ENCODE data around the gene EIF3D. TPM values are rescaled to one million over a fixed set of nuclear protein-coding genes. Genes with fewer than 3 reads are reported as not detected.

The EIF3D gene
- total RNA-seq, 2 donors from 2014 or later = 177 to 185 TPM

DNA sequence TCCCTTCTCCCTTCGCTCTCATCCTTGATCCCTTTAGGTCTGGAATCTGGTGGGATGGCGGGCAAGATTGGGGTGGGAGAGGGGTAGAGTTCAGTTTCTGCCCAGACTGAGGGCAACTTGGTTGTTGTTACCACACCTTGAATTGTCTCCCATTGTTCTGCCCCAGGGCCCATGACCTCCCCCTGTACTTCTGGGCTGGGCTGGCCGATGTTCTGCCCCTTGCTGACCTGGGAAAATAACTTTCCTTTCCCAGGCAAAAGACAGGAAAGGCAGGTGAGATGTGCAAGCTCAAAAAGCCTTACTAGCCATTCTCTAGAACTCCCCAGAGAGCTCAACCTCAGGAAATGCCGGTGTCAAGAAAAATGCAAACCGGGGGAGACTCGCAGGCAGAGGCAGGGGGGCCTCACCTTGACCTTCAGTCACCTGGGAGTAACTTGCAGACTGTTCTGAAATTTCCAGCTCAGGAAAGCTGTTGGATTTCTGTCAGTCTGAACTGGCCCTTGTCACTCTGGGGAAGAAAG, 32.4 kb upstream of the EIF3D start:
- Histone ChIP-seq H3K4me1 (no peaks in the 10 kb centered on the region), H3K27me3 (peaks cover 0 to 4% of the 10 kb centered on the region in 2 donors), H3K9me3 (no peaks in the 10 kb centered on the region), H3K4me3 (no peak overlapping the region), H3K27ac (no peak overlapping the region), H3K36me3 (no peaks in the 10 kb centered on the region)
- TF ChIP-seq, protein P1, sequence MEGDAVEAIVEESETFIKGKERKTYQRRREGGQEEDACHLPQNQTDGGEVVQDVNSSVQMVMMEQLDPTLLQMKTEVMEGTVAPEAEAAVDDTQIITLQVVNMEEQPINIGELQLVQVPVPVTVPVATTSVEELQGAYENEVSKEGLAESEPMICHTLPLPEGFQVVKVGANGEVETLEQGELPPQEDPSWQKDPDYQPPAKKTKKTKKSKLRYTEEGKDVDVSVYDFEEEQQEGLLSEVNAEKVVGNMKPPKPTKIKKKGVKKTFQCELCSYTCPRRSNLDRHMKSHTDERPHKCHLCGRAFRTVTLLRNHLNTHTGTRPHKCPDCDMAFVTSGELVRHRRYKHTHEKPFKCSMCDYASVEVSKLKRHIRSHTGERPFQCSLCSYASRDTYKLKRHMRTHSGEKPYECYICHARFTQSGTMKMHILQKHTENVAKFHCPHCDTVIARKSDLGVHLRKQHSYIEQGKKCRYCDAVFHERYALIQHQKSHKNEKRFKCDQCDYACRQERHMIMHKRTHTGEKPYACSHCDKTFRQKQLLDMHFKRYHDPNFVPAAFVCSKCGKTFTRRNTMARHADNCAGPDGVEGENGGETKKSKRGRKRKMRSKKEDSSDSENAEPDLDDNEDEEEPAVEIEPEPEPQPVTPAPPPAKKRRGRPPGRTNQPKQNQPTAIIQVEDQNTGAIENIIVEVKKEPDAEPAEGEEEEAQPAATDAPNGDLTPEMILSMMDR (IDR thresholded peaks at IDR 0.05) = no peak
- DNase-seq (ENCODE audit: low spot score) = no peak

DNA sequence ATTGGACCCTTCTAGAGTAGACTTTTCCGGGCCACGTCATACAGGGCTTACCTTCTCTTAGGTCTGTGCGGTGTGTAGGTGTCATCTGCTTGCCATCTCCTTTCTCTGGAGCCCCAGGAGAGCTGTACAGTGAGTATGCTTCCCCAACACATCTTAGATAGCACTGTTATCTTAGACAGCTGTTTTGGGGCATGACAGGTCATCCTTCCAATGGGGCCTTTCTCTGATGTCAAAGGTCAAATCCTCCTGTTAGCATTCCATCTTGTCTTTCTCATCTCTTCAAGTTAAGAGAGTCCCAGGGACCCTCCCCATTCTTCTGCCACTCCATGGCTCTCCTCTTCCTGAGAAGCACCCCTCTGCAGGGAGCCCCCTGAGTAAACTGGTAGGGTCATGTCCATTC, 31.0 kb upstream of the EIF3D start:
- no peak for DNase-seq (ENCODE audit: low spot score)
- no peak overlapping the region for H3K27ac ChIP-seq
- TF ChIP-seq, protein P1 (IDR thresholded peaks at IDR 0.05) = no peak
- no peaks in the 10 kb centered on the region for H3K4me1 ChIP-seq
- peaks cover 0 to 4% of the 10 kb centered on the region in 2 donors for H3K27me3 ChIP-seq
- H3K36me3 ChIP-seq = no peaks in the 10 kb centered on the region
- no peaks in the 10 kb centered on the region for H3K9me3 ChIP-seq
- H3K4me3 ChIP-seq = no peak overlapping the region

DNA sequence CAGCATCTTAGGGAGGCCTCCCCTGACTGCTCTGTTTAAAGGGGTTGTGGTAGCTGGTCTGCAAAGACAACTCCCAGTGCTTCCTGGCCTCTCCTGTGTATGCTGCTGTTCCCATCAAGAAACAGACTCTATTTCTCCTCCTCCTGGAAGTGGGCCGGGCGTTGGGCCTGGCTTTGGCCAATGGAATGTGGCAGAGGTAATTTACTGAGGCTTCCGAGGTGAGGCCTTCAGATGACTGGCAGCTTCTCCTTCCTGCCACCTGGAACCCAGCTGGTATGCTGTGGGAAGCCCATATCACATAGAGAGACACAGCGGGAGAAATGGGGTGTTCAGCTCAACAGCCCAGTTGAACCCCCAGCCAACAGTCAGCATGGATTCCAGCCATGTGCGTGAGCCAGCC, 25.1 kb upstream of the EIF3D start:
- H3K9me3 ChIP-seq = no peaks in the 10 kb centered on the region
- no peaks in the 10 kb centered on the region for H3K36me3 ChIP-seq
- H3K4me3 ChIP-seq = no peak overlapping the region
- no peak overlapping the region for H3K27ac ChIP-seq
- no peak for DNase-seq (ENCODE audit: low spot score)
- TF ChIP-seq, protein P1 (IDR thresholded peaks at IDR 0.05) = no peak
- H3K27me3 ChIP-seq = no peaks in the 10 kb centered on the region
- no peaks in the 10 kb centered on the region for H3K4me1 ChIP-seq

DNA sequence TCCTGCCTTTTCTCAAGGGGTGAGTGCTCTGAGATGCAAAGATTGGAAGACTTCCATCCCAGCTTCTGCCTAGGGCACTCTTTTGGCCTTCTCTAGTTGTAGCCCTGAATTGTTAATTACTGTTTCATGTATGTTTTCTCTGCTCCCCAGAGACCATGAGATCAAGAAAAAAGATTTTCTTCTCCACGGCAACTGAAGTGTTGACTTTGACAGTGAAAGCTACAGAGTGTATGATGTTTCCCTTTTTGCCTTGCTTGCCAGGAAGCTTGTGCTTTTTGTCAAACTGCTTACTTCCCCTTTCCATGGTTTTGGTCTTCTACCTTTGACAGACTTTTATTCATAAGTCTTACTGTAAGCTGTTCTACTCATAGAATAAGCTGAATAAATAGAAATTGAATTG, 23.3 kb upstream of the EIF3D start:
- Histone ChIP-seq H3K36me3 (no peaks in the 10 kb centered on the region), H3K4me3 (no peak overlapping the region), H3K9me3 (no peaks in the 10 kb centered on the region), H3K4me1 (no peaks in the 10 kb centered on the region), H3K27me3 (no peaks in the 10 kb centered on the region), H3K27ac (no peak overlapping the region)
- no peak for DNase-seq (ENCODE audit: low spot score)
- TF ChIP-seq, protein P1 (IDR thresholded peaks at IDR 0.05) = no peak

DNA sequence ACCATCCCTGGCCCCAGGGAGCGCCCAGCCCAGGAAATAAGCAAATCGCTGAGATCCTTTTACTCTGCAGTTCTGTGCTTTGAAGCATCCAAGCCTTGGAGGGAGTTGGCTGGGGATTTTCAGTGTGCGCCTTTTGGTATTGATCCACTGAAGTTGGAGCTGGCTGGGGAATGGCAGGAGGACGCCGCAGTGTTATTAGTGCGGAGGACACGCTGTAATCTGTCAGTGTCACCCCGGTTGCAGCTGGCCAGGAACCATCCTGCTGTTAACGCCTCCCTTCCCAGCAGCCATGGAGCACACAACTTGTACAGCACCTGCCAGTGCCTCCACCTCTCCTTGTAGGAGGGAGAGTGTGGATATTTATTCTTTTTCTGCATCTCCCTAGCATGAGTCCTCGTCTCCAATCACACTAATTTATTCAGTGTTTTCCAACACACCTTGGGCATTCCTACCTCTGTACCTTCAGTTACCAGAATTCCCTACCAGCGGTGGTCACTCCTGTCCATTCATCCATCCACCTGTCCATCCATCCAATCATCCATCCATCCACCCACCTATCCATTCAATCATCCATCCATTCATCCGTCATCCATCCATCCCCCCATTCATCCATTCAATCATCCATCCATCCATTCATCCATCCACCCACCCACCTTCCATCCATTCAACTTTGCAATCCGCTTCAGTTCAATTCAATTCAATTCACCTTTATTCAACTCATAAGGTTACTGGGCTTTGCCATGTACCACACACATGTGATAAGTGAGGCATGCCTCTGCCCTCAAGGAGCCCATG, 21.9 kb upstream of the EIF3D start:
- Histone ChIP-seq H3K4me1 (peaks cover 0 to 3% of the 10 kb centered on the region in 2 donors), H3K27me3 (no peaks in the 10 kb centered on the region), H3K4me3 (no peak overlapping the region), H3K9me3 (no peaks in the 10 kb centered on the region), H3K36me3 (no peaks in the 10 kb centered on the region), H3K27ac (no peak overlapping the region)
- TF ChIP-seq, protein P1 (IDR thresholded peaks at IDR 0.05) = no peak
- no peak for DNase-seq (ENCODE audit: low spot score)
